HL-60 (cell line): ENCODE measurements around the gene SMG7.

Experiments
- GABPA ChIP-seq: IDR thresholded peaks from 2 replicates; pipeline ENCODE4 v1.6.1; 2012; ENCODE audit warnings: low read depth
- POLR2AphosphoS5 ChIP-seq: IDR thresholded peaks from 2 replicates; pipeline ENCODE4 v1.6.1; 2012; ENCODE audit warnings: low read depth
- TF ChIP-seq, protein P1 (sequence below): IDR thresholded peaks from one replicate; pipeline ENCODE4 v1.5.1; 2011; ENCODE audit warnings: low read length, control low read depth, inconsistent platforms; ENCODE audit not compliant: insufficient read depth

DNA sequence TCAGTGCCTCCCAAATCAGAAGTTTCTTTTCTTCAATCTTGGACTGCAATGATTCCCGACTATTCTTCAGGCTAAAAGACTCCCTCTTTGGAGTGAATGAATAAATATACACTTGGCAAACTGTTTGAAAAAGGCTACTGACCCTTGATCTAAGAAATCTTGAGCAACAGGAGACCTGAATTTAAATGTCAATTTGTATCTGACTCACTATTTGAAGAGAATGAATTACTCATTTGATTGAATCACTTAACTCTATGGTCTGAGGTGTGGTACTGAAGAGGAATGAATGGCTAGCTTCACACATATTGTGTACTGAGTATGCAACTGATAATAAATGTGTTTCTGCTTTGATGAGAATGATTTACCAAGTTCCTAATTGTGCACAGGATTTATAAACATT, 4.6 kb upstream of the SMG7 start:
- TF ChIP-seq, protein P1, sequence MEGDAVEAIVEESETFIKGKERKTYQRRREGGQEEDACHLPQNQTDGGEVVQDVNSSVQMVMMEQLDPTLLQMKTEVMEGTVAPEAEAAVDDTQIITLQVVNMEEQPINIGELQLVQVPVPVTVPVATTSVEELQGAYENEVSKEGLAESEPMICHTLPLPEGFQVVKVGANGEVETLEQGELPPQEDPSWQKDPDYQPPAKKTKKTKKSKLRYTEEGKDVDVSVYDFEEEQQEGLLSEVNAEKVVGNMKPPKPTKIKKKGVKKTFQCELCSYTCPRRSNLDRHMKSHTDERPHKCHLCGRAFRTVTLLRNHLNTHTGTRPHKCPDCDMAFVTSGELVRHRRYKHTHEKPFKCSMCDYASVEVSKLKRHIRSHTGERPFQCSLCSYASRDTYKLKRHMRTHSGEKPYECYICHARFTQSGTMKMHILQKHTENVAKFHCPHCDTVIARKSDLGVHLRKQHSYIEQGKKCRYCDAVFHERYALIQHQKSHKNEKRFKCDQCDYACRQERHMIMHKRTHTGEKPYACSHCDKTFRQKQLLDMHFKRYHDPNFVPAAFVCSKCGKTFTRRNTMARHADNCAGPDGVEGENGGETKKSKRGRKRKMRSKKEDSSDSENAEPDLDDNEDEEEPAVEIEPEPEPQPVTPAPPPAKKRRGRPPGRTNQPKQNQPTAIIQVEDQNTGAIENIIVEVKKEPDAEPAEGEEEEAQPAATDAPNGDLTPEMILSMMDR, result no peak
- TF ChIP-seq POLR2AphosphoS5 (no peak), GABPA (no peak)
